D721Med (cell line): ENCODE data around the gene UBN1.

Source experiments
- DNase-seq: peaks from one replicate; pipeline ENCODE4 v3.0.0; 2011; ENCODE audit warnings: low spot score; ENCODE audit not compliant: insufficient read length
- FAIRE-seq: peaks from 2 replicates; lab custom pipeline; 2011; peaks lifted over from hg19 to GRCh38; lab: Jason Lieb, UNC
- TF ChIP-seq, protein P1 (sequence below): IDR thresholded peaks from 2 replicates; pipeline ENCODE4 v1.5.1; 2012; ENCODE audit warnings: mild to moderate bottlenecking, control low read depth; ENCODE audit not compliant: insufficient read depth; ENCODE audit errors: missing control alignments

UBN1 gene

DNA sequence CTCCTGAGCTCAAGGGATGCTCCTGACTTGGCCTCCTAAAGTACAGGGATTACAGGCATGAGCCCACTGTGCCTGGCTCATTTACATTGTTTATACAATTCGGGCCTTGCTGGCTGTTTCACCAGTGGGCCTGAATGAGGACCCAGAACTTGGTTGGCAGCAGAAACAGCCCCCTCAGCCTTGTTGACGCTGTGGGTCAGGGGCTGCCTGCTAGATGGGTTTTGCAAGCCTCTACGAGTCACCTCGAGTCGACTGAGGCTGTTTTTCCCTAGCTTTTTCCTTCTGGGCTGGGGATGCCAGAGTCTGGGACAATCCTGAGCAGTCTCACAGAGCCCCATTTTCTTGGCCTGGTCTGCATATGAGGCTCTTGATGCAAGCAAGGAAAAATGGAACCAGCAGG lies 73.5 kb downstream of the UBN1 start:
- FAIRE-seq, result no peak
- DNase-seq, result no peak

DNA sequence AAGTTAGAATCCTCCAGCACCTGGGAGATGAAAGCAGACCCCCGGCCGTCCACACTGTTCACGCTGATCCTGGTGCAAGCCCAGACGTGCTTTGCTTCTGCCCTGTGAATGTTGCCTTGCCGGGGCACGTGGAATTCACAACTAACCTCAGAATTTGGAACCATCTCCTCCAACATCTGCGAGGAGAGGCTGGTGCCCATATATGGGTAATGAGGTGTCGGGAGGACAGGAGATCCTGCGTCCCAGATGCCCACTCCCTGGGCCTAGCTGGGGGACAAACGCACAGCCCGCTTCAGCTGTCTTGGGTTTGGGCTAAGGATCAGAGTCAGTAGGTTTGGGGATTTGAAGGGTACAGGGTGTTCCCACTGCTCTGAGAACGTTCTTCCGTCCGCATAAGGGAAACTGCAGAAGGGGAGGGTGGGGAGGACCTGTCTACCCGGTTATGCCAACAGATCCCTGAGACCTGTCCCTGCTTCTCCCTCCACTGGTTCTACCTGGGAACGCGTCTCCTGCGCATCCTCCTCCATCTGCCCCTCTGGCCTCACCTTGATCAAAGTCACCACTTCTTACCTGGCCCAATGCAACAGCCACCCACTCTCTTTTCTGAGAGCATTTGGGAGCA lies 75.6 kb downstream of the UBN1 start:
- no peak for FAIRE-seq
- DNase-seq, result no peak
- TF ChIP-seq, protein P1, sequence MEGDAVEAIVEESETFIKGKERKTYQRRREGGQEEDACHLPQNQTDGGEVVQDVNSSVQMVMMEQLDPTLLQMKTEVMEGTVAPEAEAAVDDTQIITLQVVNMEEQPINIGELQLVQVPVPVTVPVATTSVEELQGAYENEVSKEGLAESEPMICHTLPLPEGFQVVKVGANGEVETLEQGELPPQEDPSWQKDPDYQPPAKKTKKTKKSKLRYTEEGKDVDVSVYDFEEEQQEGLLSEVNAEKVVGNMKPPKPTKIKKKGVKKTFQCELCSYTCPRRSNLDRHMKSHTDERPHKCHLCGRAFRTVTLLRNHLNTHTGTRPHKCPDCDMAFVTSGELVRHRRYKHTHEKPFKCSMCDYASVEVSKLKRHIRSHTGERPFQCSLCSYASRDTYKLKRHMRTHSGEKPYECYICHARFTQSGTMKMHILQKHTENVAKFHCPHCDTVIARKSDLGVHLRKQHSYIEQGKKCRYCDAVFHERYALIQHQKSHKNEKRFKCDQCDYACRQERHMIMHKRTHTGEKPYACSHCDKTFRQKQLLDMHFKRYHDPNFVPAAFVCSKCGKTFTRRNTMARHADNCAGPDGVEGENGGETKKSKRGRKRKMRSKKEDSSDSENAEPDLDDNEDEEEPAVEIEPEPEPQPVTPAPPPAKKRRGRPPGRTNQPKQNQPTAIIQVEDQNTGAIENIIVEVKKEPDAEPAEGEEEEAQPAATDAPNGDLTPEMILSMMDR, result no peak

More for the DNA sequence above, 73.5 kb downstream of the UBN1 start:
- TF ChIP-seq, protein P1, result no peak

DNA sequence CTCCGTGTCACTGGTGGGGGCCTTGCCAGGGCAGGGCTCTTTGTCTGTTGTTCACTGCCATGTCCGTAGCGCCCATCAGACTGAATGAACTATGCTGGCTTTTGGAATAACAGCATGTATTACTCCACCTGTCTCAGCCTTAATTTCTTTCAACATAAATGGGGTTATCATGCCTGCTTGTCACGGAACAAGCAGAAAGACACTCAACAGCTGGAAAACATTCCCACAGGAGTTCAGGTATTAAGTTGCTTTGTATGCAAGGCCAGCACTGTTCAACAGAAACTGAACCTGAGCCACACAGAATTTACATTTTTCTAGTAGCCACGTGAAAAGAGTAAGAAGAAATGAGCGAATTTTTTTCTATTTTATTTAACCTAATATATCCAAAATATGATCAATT lies 76.6 kb downstream of the UBN1 start:
- FAIRE-seq (no peak), DNase-seq (no peak)
- TF ChIP-seq, protein P1, result no peak

DNA sequence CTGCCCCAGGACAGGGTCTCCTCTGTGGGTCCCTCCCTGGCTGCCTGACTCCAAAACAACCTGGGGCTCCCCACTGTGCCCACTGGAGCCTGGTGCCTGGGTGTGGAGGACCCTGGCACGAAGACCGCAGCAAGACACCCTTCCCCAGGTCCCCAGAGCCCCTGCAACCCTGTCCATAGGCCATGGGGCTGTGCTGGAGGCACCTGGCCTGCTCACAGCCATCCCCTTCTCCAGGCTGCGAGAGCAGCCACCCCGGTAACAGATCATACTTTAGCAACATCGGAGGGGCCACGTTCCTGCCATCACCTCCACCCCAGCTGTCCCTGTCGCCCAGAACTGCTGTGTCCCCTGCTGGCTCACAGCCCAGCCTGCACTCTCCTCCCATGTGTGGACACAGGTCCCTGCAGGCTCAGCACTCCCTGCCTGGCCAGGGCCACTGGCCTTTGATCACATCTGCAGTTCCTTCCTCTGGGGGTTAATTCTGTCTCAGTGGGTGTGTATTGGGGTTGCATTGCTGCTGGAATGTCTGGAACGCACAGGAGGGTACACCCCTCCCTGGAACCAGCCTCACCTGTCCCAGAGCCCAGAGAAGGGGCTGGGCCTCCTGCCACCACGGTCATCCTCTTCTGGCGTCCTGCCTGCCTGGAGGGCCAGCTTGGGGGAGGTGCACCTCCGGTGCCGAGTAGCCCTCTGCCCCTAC lies 77.5 kb downstream of the UBN1 start:
- FAIRE-seq, result no peak
- DNase-seq, result no peak
- TF ChIP-seq, protein P1, result no peak

DNA sequence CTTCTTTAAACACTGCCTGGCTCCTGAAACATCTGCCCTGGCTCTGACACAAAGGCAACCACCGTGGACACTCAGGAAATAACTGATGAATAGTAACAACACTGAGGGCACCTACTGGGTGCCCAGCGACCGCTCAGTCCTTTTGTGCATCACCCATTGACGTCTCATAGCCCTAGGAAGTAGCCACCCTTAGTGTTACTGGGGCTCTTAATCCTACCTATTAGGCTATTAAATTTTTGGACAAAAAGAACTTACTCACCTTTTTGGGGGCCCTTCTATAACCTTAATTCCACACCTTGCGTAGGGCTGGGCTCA lies 78.0 kb downstream of the UBN1 start:
- TF ChIP-seq, protein P1, result no peak
- DNase-seq (no peak), FAIRE-seq (no peak)

DNA sequence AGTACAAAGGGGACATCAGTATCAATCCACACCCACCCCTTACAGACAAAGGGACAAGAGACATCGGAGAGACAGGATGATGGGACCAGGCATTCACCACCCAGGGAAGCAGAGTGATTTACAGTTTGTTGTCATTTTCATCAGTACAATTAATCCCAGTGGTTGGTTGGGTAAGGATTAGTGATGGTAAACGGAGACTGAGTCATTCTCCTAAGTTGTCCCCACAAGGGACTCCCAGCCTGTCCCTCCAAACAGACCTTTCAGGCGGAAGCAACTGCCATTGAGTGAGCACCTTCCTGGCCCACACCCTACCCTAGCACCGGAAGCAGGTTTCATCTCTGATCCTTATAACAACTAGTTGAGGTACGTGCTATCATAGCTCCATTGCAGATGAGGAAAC lies 78.5 kb downstream of the UBN1 start:
- no peak for FAIRE-seq
- DNase-seq, result no peak
- TF ChIP-seq, protein P1, result no peak

DNA sequence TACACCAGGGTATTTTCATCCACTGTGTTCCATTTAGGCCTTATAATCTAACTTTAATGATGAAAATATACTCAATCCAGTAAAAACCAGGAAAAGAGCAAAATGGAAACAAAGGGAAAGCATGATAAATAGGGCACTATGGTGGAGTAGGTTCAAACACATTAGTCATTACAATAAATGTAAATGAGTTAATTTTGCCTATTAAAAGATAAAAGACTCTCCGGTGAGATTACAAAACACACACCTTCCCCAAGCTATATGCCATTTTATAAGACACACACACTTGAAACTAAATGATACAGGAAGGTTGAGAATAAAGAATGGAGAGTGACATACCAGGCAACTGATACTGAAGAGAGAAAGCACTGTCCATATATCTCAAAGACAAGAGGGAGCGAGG lies 79.6 kb downstream of the UBN1 start:
- TF ChIP-seq, protein P1, result no peak
- no peak for DNase-seq
- no peak for FAIRE-seq
